B cell (primary cell): ENCODE data around the gene SAT1. TPM values are rescaled to one million over a fixed set of nuclear protein-coding genes. Genes with fewer than 3 reads are reported as not detected.

Source experiments
- ATAC-seq: fragments of 200-7000 bp; cut with Tn5 transposase; one replicate; pipeline ENCODE4 v1.10.0; 2021; ENCODE audit warnings: low read depth, mild to moderate bottlenecking, moderate number of reproducible peaks, moderate library complexity
- CTCF ChIA-PET: fragments of 350-600 bp; sonication (Branson Sonifier 250); formaldehyde crosslinking; loops from one replicate; lab custom pipeline; 2021; ENCODE audit warnings: antibody characterized with exemption, inconsistent platforms; lab: Charles Lee
- POLR2A ChIA-PET: fragments of 350-600 bp; sonication (Branson Sonifier 250); formaldehyde crosslinking; loops from one replicate; lab custom pipeline; 2021; ENCODE audit warnings: antibody characterized with exemption; lab: Charles Lee
- DNase-seq: peaks from one replicate; pipeline ENCODE4 v3.0.0; 2013
- H2AFZ ChIP-seq: 2 replicates; pipeline ENCODE4 v1.6.1; 2012; ENCODE audit warnings: mild to moderate bottlenecking, low read depth, low read length; ENCODE audit not compliant: insufficient read depth, poor library complexity, severe bottlenecking
- H3K27ac ChIP-seq, 2 donors: 1 replicate in 1 of 2; 2 replicates in 1 of 2; pipeline ENCODE4 v1.5.1; 2012 to 2013; ENCODE audit warnings: low read length in 2 of 2, mild to moderate bottlenecking in 2 of 2, moderate library complexity in 1 of 2
- H3K27me3 ChIP-seq, 4 experiments: fragments of 200-600 bp in 1 of 4; sonication (generic) in 1 of 4; replicated peaks in 1 of 4; 1 replicate in 2 of 4; 2 replicates in 2 of 4; pipeline versions ENCODE4 v1.6.1 to v1.7.0; 2013 to 2016; ENCODE audit warnings: low read length in 3 of 4, mild to moderate bottlenecking in 2 of 4, mixed read lengths in 1 of 4, moderate library complexity in 1 of 4; ENCODE audit not compliant: insufficient read depth in 4 of 4, control insufficient read depth in 3 of 4; ENCODE audit errors: control extremely low read depth in 1 of 4
- H3K36me3 ChIP-seq, 2 experiments: replicated peaks in 1 of 2; 1 replicate in 1 of 2; 2 replicates in 1 of 2; pipeline versions ENCODE4 v1.6.1 to v1.7.1; 2013; ENCODE audit warnings: low read length in 1 of 2; ENCODE audit not compliant: insufficient read depth in 2 of 2, control insufficient read depth in 1 of 2; ENCODE audit errors: control extremely low read depth in 1 of 2, extremely low read depth in 1 of 2
- H3K4me1 ChIP-seq, 2 donors: fragments of 200-600 bp in 1 of 2; sonication (generic) in 1 of 2; 1 replicate in 1 of 2; 2 replicates in 1 of 2; pipeline versions ENCODE4 v1.5.1 to v1.6.1; 2013 to 2017; ENCODE audit warnings: low read length in 2 of 2; ENCODE audit not compliant: control insufficient read depth in 2 of 2, insufficient read depth in 2 of 2
- H3K4me2 ChIP-seq: replicated peaks from 2 replicates; pipeline ENCODE3; 2012; ENCODE audit warnings: mild to moderate bottlenecking, low read depth, low read length; ENCODE audit not compliant: poor library complexity, severe bottlenecking
- H3K4me3 ChIP-seq, 5 experiments: fragments of 200-600 bp in 1 of 5; sonication (generic) in 1 of 5; 1 replicate in 3 of 5; 2 replicates in 2 of 5; pipeline versions ENCODE4 v1.5.1 to v1.7.0; 2011 to 2016; ENCODE audit warnings: low read length in 4 of 5, mild to moderate bottlenecking in 4 of 5, low read depth in 2 of 5, control low read depth in 1 of 5, moderate library complexity in 1 of 5; ENCODE audit not compliant: insufficient read depth in 1 of 5; ENCODE audit errors: control extremely low read depth in 1 of 5, extremely low read depth in 1 of 5
- H3K79me2 ChIP-seq: fragments of 200-600 bp; sonication (generic); one replicate; pipeline ENCODE4 v1.6.0; 2016; ENCODE audit warnings: low read length; ENCODE audit not compliant: control insufficient read depth, insufficient read depth
- H3K9ac ChIP-seq: fragments of 200-600 bp; sonication (generic); 2 replicates; pipeline ENCODE4 v1.6.1; 2017; ENCODE audit warnings: mild to moderate bottlenecking, low read length, moderate library complexity
- H3K9me3 ChIP-seq, 3 donors: one replicate each; pipeline versions ENCODE4 v1.6.1 to v1.7.1; 2013; ENCODE audit warnings: low read length in 2 of 3; ENCODE audit not compliant: control insufficient read depth in 2 of 3, insufficient read depth in 1 of 3; ENCODE audit errors: control extremely low read depth in 1 of 3
- H4K20me1 ChIP-seq: 2 replicates; pipeline ENCODE4 v1.6.0; 2012; ENCODE audit warnings: mild to moderate bottlenecking, low read length; ENCODE audit not compliant: insufficient read depth, control insufficient read depth, poor library complexity, severe bottlenecking
- H3K27ac Mint-ChIP-seq: one replicate; pipeline ENCODE4 v1.8.0; 2021; ENCODE audit warnings: mixed read lengths
- H3K27me3 Mint-ChIP-seq: one replicate; pipeline ENCODE4 v1.8.0; 2021; ENCODE audit warnings: mixed read lengths
- H3K4me1 Mint-ChIP-seq: one replicate; pipeline ENCODE4 v1.8.0; 2021; ENCODE audit warnings: mixed read lengths
- H3K4me3 Mint-ChIP-seq: one replicate; pipeline ENCODE4 v1.8.0; 2021; ENCODE audit warnings: mixed read lengths
- H3K9me3 Mint-ChIP-seq: one replicate; pipeline ENCODE4 v1.8.0; 2022; ENCODE audit warnings: mixed read lengths; ENCODE audit not compliant: insufficient read depth
- EZH2 ChIP-seq: IDR thresholded peaks from 2 replicates; pipeline ENCODE4 v1.6.1; 2012; ENCODE audit warnings: borderline replicate concordance, low read depth, mild to moderate bottlenecking, moderate library complexity, low read length; ENCODE audit not compliant: insufficient read depth, poor library complexity, severe bottlenecking
- WGBS: methylation state at CpG from one replicate; pipeline ENCODE4 v1.1.5; 2013; ENCODE audit warnings: missing lambda C conversion rate; ENCODE audit not compliant: insufficient coverage; 5-methylcytosine and 5-hydroxymethylcytosine counted together
- intact Hi-C: fragments of 100-400 bp; cut with micrococcal nuclease; formaldehyde crosslinking; loops from one replicate; pipeline ENCODE4 v1.10.0; 2022
- polyA plus RNA-seq: library from polyadenylated mRNA; depleted of rRNA; stranded (reverse); fragments of >200 nt; gene quantifications from 2 replicates; pipeline ENCODE4 v1.2.3, GENCODE V29; 2012
- total RNA-seq, 2 donors: library from RNA; stranded (reverse); fragments of 120-200 nt in 1 of 2; gene quantifications; 1 replicate in 1 of 2; 2 replicates in 1 of 2; pipeline versions ENCODE4 v1.2.3 to v1.2.4, GENCODE V29; 2013 to 2022
- TF ChIP-seq, protein P1 (sequence below): fragments of 200-600 bp; IDR thresholded peaks from one replicate; pipeline ENCODE4 v1.8.0; 2022; ENCODE audit warnings: antibody characterized with exemption, mild to moderate bottlenecking

The SAT1 gene
- total and polyA plus RNA-seq, 2 donors (not counting 1 experiment from before 2014, with no cell fraction given) = 172 to 479 TPM

DNA sequence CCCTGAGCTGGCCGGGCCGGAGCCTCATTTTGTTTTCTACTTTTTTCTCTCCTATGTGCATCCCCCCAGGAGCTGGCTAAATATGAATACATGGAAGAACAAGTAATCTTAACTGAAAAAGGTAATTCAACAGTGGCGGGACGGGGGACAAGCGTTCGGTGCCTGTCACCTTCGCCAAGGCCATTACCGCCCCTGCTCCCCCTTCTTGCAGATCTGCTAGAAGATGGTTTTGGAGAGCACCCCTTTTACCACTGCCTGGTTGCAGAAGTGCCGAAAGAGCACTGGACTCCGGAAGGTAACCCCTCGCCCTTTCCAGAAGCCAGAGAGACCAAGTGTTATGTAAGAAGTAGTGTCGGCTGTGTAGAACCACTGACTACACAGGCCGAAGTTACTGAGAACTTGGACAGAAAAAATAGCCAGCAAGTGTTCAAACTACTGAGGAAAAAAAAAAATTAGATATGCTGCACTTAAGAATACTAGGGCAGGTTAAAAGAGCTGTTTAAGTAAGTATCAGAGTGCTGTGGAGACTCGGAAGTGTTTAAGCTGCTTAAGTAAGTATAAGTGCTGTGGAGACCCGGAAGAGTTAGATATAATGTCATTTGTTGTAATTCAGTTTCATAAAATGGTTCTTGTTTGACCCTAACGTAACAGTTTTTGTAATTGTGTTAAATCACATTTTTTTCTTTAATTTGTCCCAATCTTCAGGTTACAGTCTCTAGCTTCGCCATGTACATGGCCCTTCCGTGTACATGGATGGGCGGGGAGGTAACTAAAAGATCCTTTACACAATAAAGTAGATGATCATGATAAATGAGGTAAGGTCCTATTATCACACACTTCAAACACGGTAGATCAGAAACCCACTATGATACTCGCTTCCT, 856 bp downstream of the SAT1 start:
- peaks cover 17 to 37% of the 10 kb centered on the region in 2 donors for H3K4me1 ChIP-seq
- no peaks in the 10 kb centered on the region for H3K27me3 Mint-ChIP-seq
- ChIA-PET POLR2A (interaction anchor here (0.6 to 1.9 kb wide), 8 partner anchors 11 to 271 kb away, joined by 4 to 12 read pairs (median 8); partner anchors contain the start of genes APOO, CXorf58, EIF2S3 and PRDX4), CTCF (interaction anchor here (0.7 to 4.5 kb wide), 6 partner anchors 10 to 270 kb away, joined by 3 to 64 read pairs (median 8); no protein-coding TSS in a partner anchor)
- peak overlapping the region; percentile 98 for H3K27ac Mint-ChIP-seq
- no peak for TF ChIP-seq EZH2
- TF ChIP-seq, protein P1, sequence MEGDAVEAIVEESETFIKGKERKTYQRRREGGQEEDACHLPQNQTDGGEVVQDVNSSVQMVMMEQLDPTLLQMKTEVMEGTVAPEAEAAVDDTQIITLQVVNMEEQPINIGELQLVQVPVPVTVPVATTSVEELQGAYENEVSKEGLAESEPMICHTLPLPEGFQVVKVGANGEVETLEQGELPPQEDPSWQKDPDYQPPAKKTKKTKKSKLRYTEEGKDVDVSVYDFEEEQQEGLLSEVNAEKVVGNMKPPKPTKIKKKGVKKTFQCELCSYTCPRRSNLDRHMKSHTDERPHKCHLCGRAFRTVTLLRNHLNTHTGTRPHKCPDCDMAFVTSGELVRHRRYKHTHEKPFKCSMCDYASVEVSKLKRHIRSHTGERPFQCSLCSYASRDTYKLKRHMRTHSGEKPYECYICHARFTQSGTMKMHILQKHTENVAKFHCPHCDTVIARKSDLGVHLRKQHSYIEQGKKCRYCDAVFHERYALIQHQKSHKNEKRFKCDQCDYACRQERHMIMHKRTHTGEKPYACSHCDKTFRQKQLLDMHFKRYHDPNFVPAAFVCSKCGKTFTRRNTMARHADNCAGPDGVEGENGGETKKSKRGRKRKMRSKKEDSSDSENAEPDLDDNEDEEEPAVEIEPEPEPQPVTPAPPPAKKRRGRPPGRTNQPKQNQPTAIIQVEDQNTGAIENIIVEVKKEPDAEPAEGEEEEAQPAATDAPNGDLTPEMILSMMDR = no peak
- H3K9me3 ChIP-seq = no peaks in the 10 kb centered on the region
- H3K4me2 ChIP-seq = peak overlapping the region; percentile 73
- H4K20me1 ChIP-seq = no peaks in the 10 kb centered on the region
- peak overlapping the region; percentile 94 for H3K4me3 Mint-ChIP-seq
- peak overlapping the region; percentile 71 to 92 (median 81) for H3K4me3 ChIP-seq
- peaks cover 15% of the 10 kb centered on the region for H3K79me2 ChIP-seq
- peaks cover 0 to 9% of the 10 kb centered on the region in 2 experiments for H3K36me3 ChIP-seq
- peak overlapping the region; percentile 87 to 92 for H3K27ac ChIP-seq
- H3K9me3 Mint-ChIP-seq = no peaks in the 10 kb centered on the region
- 0% methylated on average over 2 of the region's 21 CpGs for WGBS
- intact Hi-C loops = loop anchor here (1.0 to 5.0 kb wide), 6 partner anchors 33 to 698 kb away; partner anchors contain the start of gene APOO
- peaks cover 32% of the 10 kb centered on the region for H3K4me1 Mint-ChIP-seq
- DNase-seq (peak; percentile 45), ATAC-seq (no peak)
- H3K9ac ChIP-seq = peak overlapping the region; percentile 84
- H2AFZ ChIP-seq = no peak overlapping the region
- H3K27me3 ChIP-seq = no peaks in the 10 kb centered on the region
